Measurements from ENCODE around the gene TXNRD3.

TXNRD3 gene

GRCh38 chr3:126672741-126673140 is 17.8 kb upstream of the TXNRD3 start:
- no peak for DNase-seq (ENCODE audit: extremely low read depth in 1 of 2, low read depth in 1 of 2)

DNA sequence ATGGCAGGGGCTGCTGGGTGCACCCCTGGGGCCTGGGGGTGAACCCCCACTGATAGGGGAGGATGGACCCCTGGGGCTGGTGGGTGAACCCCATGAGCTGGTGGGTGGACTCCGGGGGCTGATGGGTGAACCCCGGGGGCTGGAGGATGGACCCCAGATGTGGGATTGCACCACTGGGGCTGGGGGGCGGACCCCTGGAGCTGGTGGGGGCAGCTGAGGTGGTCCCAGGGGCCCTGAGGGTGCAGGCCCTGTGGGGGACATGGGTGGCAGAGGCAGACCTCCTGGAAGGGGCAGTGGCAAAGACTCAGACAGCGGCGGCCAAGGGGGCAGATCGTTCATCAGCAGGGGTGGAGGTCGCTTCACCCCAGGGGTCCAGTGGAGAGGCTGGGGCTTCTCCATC is 17.4 kb upstream of the TXNRD3 start:
- no peak for DNase-seq (ENCODE audit: extremely low read depth in 1 of 2, low read depth in 1 of 2)

- DNase-seq (ENCODE audit: extremely low read depth in 1 of 2, low read depth in 1 of 2): no peak
Measured at GRCh38 chr3:126671521-126671920, 16.6 kb upstream of the TXNRD3 start.

GRCh38 chr3:126668450-126669401 is 13.8 kb upstream of the TXNRD3 start:
- DNase-seq (ENCODE audit: extremely low read depth in 1 of 2, low read depth in 1 of 2): no peak

- DNase-seq (ENCODE audit: extremely low read depth in 1 of 2, low read depth in 1 of 2): no peak
Measured at GRCh38 chr3:126667631-126668449, 12.9 kb upstream of the TXNRD3 start.

GRCh38 chr3:126666658-126667528 is 12.0 kb upstream of the TXNRD3 start:
- DNase-seq (ENCODE audit: extremely low read depth in 1 of 2, low read depth in 1 of 2): no peak

DNA sequence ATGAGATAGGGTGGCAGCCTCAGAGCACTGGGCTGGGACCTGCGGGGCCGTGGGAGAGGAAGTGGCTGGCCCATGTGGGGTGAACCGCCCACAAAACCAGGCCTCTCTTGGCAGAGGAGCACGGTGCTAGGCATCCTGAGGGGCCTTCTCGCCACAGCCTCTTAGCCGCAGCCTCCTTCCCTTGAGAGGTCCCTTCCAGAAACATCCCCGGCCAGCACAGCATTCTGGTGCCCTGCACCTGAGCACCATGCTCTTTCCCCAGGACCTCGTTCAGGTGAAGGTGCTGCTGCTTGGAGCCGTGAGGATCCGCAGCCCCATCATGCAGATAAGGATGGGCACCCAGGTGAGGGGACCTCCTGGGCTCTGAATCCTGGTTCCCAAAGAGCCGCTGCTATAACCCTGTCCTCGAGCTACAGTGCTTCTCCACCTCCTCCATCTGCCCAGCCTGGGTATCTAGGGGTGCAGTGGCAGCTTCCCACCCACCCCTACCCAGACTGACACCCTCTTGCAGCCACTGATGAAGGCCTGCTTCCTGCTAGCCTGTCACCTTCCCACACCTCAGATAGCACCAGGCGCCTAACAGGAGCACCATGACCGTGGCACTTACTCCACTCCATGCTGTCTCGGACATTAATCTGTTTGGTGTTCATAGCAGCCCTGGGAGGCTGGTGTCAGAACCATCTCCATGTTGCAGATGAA is 11.2 kb upstream of the TXNRD3 start:
- no peak for DNase-seq (ENCODE audit: extremely low read depth in 1 of 2, low read depth in 1 of 2)

DNA sequence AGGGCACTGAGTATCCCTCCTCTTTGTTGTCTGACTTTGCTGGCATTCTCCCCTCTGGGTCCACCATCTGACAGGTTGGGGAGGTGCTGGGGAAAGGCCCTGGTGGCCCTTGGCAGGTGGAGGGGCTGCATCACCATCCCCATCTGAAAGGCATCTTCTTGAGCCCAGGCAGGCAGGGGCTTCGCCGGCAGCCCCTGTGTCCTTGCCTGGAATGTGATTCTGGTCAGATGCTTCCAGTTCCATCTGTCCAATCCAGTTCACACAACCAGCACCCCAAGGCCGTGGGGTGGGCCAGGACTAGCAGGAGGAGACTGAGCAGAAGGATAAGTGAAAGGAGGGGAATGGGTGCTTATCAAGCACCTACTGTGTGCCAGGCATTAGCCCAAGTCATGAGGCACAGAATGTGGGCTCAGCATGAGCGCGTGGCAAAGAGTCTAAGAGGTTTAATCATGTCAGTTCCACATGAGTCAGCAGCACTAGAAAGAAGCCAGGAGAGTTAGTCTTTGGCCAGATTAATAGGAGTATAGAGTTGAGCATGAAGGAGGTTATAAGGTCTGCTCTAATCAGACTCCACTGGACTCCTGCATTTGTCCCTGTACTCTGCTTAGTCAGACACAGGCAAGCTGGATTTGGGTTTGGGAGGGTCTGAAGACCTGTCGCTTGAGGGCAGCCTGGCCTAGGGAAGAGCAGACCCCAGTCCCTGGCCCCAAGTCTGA is 10.5 kb upstream of the TXNRD3 start:
- no peak for DNase-seq (ENCODE audit: extremely low read depth in 1 of 2, low read depth in 1 of 2)

DNA sequence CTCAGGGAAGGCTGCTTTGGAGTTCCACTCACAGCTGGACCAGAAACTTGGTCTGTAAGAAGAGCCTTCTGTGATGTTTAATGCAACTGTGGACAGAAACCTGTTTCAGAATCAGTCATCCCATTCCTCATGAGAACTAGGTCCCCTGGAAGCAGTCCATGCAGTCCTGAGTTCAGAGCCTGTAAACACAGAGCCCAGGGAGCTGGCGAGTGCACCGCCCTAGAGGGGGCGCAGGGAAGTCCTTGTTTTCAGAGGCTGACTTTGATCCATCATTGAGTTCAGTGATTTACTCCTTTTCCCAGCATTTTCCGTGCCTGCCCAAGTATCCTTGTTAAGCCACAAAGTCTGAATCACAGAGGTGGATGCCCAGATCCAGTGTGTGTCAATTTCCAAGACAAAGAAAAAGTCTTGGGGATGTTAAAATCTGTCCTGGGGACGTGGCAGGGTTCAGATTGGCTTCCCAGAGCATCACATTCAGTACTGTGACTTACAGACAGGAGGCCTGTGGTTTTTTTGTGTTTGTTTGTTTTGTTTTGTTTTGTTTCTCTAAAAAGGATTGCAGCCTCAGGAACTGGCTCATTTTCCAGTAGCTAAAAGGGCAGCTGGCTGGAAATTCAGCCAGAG is 9.8 kb upstream of the TXNRD3 start:
- no peak for DNase-seq (ENCODE audit: extremely low read depth in 1 of 2, low read depth in 1 of 2)

- no peak for DNase-seq (ENCODE audit: extremely low read depth in 1 of 2, low read depth in 1 of 2)
Measured at GRCh38 chr3:126663750-126664149, 8.8 kb upstream of the TXNRD3 start.

DNA sequence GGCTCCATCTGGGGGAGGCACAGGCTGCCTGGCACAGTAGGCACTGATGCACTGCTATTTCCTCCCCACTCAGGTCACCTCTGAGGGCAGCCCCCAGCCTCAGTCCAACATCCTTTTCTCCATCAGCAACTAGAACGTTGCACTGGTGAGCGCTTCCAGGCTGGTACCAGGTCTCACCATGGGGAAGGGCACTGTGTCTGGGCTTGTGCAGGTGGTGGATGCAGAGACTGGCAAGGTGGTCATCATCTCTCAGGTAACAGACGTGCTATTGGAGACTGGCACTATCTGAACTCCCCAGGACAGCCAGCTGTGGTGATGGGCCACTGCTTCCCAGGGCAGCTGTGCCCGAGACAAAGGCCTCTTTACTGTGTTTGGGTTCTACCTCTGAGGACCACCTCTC is 8.3 kb upstream of the TXNRD3 start:
- no peak for DNase-seq (ENCODE audit: extremely low read depth in 1 of 2, low read depth in 1 of 2)

- DNase-seq (ENCODE audit: extremely low read depth in 1 of 2, low read depth in 1 of 2): no peak
Measured at GRCh38 chr3:126661532-126662364, 6.8 kb upstream of the TXNRD3 start.

DNA sequence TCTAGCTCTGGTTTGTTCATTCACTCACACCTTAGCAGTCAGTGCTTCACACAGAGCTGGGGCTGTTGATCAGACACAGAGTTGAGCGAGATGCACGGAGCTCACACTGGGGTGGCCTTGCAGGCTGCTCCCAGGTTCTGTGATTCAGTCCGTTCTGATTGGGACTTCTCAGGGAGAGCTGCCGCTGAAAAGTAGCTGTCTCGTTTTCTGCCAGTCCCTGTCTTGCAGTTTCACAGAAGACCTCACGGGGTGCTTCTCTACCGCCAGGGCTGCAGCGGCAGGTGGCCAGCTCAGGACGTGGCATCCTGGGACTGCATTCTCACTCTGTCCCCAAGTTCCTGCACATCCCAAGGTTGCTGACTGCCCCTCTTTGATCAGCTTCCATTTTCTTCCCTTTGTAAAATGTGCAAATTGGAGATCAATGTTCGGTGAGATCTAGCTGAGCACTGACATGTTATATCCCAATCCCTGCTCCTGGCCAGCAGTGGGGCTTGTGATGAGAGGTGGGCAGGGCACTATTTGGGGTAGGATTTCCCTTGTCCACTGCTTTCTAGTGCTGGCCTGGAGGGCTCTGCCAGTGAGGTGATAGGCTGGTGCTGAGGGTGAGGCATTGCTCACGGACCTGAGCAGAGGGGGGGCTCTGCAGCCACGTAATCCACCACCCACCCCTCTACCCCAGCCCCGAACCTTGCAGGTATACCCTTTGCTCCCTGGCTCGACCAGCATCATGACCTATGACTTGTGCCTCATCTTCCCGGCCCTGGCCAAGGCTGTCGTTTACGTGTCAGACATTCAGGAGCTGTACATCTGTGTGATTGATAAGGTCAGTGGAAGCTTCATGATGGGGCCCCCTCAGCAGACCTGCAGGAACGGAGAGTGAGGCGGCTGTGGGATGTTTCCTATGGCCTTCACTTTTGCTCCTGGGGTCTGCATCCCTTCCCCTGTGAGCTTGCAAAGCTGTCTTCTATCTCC is 5.3 kb upstream of the TXNRD3 start:
- DNase-seq (ENCODE audit: extremely low read depth in 1 of 2, low read depth in 1 of 2): no peak

DNA sequence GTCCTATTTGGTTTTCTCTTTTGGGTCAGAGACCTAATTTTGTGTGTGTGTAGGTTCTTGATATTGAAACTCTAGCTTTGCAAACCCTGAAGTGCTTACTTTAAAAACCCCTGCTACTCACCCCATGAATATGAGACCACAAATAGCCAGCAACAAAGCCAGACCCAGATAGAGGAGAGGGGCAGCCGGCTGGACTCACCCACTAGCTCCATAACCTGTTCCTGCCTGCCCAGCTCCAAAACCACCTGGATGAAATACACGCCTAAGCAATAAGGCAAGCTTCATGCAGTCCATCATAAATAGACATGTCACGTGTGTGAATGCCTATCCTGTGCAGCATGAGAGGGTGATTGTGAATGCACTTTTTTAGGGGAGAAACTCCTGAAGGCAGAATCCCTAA is 3.7 kb upstream of the TXNRD3 start:
- no peak for DNase-seq (ENCODE audit: extremely low read depth in 1 of 2, low read depth in 1 of 2)

- DNase-seq (ENCODE audit: extremely low read depth in 1 of 2, low read depth in 1 of 2): no peak
Measured at GRCh38 chr3:126657901-126658300, 3.0 kb upstream of the TXNRD3 start.

- DNase-seq (ENCODE audit: extremely low read depth in 1 of 2, low read depth in 1 of 2): no peak
Measured at GRCh38 chr3:126656371-126657134, 1.6 kb upstream of the TXNRD3 start.

Data from stimulated activated CD8-positive, alpha-beta memory T cell treated with anti-CD3 and anti-CD28 coated beads, Interleukin-7, amount 100 ng/mL, for 48 hours (primary cell).